ENCODE results near the gene ZP4. TPM values are rescaled to one million over a fixed set of nuclear protein-coding genes. Genes with fewer than 3 reads are reported as not detected.

Gene ZP4
- under 1 TPM in 2 of 8 experiments, not detected in 6; 0.09 to 0.52 TPM for total RNA-seq

- no peak for ATAC-seq (replicated peaks in 6 of 8)
- 57 to 100% (median 89%) methylated on average over 1 to 2 of the region's 2 CpGs; no CpG with 5 or more reads in 3 of the 10 experiments for WGBS, 10 experiments
- Histone ChIP-seq H3K4me1 (replicated peaks in 1 of 2) (no peaks in the 10 kb centered on the region), H3K27ac (no peak within 1 kb of the TSS), H3K4me3 (no peak within 1 kb of the TSS)
- in situ Hi-C loops (cut with MboI; ENCODE audit: low pct_unique_long_range_greater_than_20kb in 2 of 9, low sequenced_read_pairs in 9 of 9, unreplicated experiment in 9 of 9): no loop called here
Measured at GRCh38 chr1:237890822-237891221, at the start of gene ZP4. TSS of gene ZP4 (minus strand) at chr1:237890922. CDS start at chr1:237890635, 287 bp downstream.

DNA sequence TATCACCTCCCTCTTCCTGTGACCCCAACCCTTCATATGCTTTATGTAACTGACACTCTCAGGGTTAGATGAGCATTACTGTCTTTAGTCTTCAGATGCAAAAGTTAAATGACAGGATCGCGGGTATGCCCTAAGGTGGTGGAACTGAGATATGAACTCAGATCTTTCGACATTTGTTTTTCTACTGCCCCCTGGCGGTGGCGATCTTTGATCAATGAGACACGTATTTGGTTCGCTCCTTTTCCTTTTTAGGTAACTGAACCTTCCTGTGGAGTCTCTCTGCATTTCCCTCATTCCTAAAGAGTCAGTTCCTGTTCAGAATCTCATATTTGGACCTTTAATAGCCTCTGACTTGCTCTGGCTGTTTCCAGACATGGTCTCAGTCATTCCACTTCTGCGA, 47.8 kb upstream of the ZP4 start:
- in situ Hi-C loops (cut with MboI; ENCODE audit: low pct_unique_long_range_greater_than_20kb in 2 of 9, low sequenced_read_pairs in 9 of 9, unreplicated experiment in 9 of 9): no loop called here
- WGBS, 10 experiments: 20 to 94% (median 76%) methylated on average over 2 to 8 of the region's 8 CpGs; no CpG with 5 or more reads in 1 of the 10 experiments
- no peak overlapping the region for H3K27ac ChIP-seq
- H3K4me1 ChIP-seq (replicated peaks in 1 of 2): no peaks in the 10 kb centered on the region
- ATAC-seq (replicated peaks in 6 of 8): no peak
- no peak overlapping the region for H3K4me3 ChIP-seq

DNA sequence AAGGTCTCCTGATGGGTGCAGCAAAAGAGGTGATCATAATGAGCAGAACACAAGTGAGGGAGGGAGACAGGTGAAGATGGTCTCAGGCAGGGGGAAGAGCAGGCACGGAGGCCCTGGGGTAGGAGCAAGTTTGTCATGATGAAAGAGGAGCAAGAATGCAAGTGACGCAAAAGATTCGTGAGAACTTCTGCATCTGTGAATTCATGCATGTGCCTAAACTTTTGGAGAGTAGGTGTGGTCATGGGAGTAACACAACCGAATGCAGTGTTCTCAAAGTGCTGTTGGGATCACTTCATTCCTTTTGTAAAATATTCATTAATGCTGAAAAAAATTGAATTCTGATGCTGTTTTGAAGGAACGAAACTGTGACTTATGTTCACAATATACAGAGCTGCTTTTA, 47.3 kb upstream of the ZP4 start:
- no peak overlapping the region for H3K4me3 ChIP-seq
- ATAC-seq (replicated peaks in 6 of 8): peak in 1 of 8 experiments; percentile 61
- WGBS, 10 experiments: 27 to 94% (median 76%) methylated on average over 2 to 5 of the region's 5 CpGs

GRCh38 chr1:237932816-237933215, 42.1 kb upstream of the ZP4 start:
- in situ Hi-C loops (cut with MboI; ENCODE audit: low pct_unique_long_range_greater_than_20kb in 2 of 9, low sequenced_read_pairs in 9 of 9, unreplicated experiment in 9 of 9): no loop called here
- Histone ChIP-seq H3K27ac (no peak overlapping the region), H3K4me1 (replicated peaks in 1 of 2) (no peaks in the 10 kb centered on the region), H3K4me3 (no peak overlapping the region)
- WGBS, 10 experiments: 15 to 100% (median 94%) methylated on average over 1 to 3 of the region's 3 CpGs; no CpG with 5 or more reads in 2 of the 10 experiments
- ATAC-seq (replicated peaks in 6 of 8): no peak

More for the DNA sequence above, 47.3 kb upstream of the ZP4 start:
- in situ Hi-C loops (cut with MboI; ENCODE audit: low pct_unique_long_range_greater_than_20kb in 2 of 9, low sequenced_read_pairs in 9 of 9, unreplicated experiment in 9 of 9): no loop called here
- Histone ChIP-seq H3K4me1 (replicated peaks in 1 of 2) (no peaks in the 10 kb centered on the region), H3K27ac (no peak overlapping the region)

DNA sequence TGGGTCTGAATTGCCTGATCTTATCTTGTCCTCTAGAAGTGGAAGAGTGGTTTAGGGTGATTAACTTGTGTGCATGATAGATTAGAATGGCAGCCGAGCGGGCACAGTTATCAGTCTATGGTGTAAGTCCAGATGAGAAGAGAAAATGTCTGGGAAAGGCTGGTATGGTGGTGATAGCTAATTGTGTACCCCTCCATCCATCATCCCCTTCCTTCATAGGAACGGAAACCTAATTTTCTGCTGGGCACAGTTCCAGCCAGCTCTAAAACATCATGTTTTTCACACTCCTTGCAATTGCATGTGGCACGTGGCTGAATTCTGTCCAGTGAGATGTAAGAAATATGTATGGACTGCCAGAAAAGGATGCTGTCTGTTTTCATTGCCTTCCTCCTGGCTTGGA, 40.9 kb upstream of the ZP4 start:
- Histone ChIP-seq H3K27ac (no peak overlapping the region), H3K4me3 (no peak overlapping the region), H3K4me1 (replicated peaks in 1 of 2) (no peaks in the 10 kb centered on the region)
- 10 to 96% (median 84%) methylated on average over 2 to 4 of the region's 4 CpGs; no CpG with 5 or more reads in 3 of the 10 experiments for WGBS, 10 experiments
- no peak for ATAC-seq (replicated peaks in 6 of 8)
- in situ Hi-C loops (cut with MboI; ENCODE audit: low pct_unique_long_range_greater_than_20kb in 2 of 9, low sequenced_read_pairs in 9 of 9, unreplicated experiment in 9 of 9): no loop called here

DNA sequence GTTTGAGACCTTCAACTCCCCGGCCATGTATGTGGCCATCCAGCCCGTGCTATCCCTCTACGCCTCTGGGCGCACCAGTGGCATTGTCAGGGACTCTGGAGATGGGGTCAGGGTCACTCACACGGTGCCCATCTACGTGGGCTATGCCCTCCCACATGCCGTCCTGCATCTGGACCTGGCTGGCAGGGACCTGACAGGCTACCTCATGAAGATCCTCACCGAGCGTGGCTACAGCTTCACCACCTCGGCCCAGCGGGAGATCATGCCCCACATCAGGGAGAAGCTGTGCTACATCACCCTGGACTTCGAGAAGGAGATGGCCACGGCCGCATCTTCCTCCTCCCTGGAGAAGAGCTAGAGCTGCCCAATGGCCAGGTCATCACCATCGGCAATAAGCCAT, 36.5 kb upstream of the ZP4 start:
- no peak overlapping the region for H3K27ac ChIP-seq
- H3K4me1 ChIP-seq (replicated peaks in 1 of 2): no peaks in the 10 kb centered on the region
- whole genome bisulfite sequencing, 10 experiments: 40 to 98% (median 84%) methylated on average over 1 to 12 of the region's 15 CpGs; no CpG with 5 or more reads in 5 of the 10 experiments
- no peak overlapping the region for H3K4me3 ChIP-seq
- no peak for ATAC-seq (replicated peaks in 6 of 8)
- in situ Hi-C loops (cut with MboI; ENCODE audit: low pct_unique_long_range_greater_than_20kb in 2 of 9, low sequenced_read_pairs in 9 of 9, unreplicated experiment in 9 of 9): no loop called here

DNA sequence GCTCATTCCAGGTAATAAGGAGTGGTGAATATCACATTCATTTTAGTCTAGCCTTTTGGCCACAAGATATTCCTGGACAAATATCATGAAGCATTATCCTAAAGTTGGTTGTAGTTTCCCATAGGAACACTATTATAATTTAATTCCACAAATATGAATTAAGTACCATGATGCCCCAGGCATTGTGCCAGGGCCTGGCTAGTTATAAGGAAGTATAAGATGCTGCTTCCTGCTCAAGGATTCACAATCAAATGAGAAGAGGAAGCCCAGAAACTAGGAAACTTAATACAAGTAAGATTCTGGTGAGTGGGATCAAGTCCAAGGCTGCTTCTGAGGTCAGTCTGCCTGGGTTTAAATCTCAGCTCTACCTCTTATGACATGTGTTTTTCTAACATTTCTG, 30.6 kb upstream of the ZP4 start:
- no peak for ATAC-seq (replicated peaks in 6 of 8)
- Histone ChIP-seq H3K4me3 (no peak overlapping the region), H3K27ac (no peak overlapping the region), H3K4me1 (replicated peaks in 1 of 2) (no peaks in the 10 kb centered on the region)
- in situ Hi-C loops (cut with MboI; ENCODE audit: low pct_unique_long_range_greater_than_20kb in 2 of 9, low sequenced_read_pairs in 9 of 9, unreplicated experiment in 9 of 9): no loop called here

- 0 to 100% (median 75%) methylated on average over 1 to 2 of the region's 2 CpGs; no CpG with 5 or more reads in 3 of the 10 experiments for WGBS, 10 experiments
- Histone ChIP-seq H3K4me3 (no peak overlapping the region), H3K4me1 (replicated peaks in 1 of 2) (no peaks in the 10 kb centered on the region), H3K27ac (no peak overlapping the region)
- ATAC-seq (replicated peaks in 6 of 8): no peak
- in situ Hi-C loops (cut with MboI; ENCODE audit: low pct_unique_long_range_greater_than_20kb in 2 of 9, low sequenced_read_pairs in 9 of 9, unreplicated experiment in 9 of 9): no loop called here
Measured at GRCh38 chr1:237913345-237913744, 22.6 kb upstream of the ZP4 start.

GRCh38 chr1:237911911-237912310, 21.2 kb upstream of the ZP4 start:
- H3K4me3 ChIP-seq: no peak overlapping the region
- ATAC-seq (replicated peaks in 6 of 8): no peak
- no peaks in the 10 kb centered on the region for H3K4me1 ChIP-seq (replicated peaks in 1 of 2)
- in situ Hi-C loops (cut with MboI; ENCODE audit: low pct_unique_long_range_greater_than_20kb in 2 of 9, low sequenced_read_pairs in 9 of 9, unreplicated experiment in 9 of 9): no loop called here
- H3K27ac ChIP-seq: no peak overlapping the region

GRCh38 chr1:237910834-237911233, 20.1 kb upstream of the ZP4 start:
- Histone ChIP-seq H3K4me1 (replicated peaks in 1 of 2) (no peaks in the 10 kb centered on the region), H3K4me3 (no peak overlapping the region), H3K27ac (no peak overlapping the region)
- 0 to 100% (median 91%) methylated on average over 1 to 2 of the region's 2 CpGs; no CpG with 5 or more reads in 2 of the 10 experiments for WGBS, 10 experiments
- in situ Hi-C loops (cut with MboI; ENCODE audit: low pct_unique_long_range_greater_than_20kb in 2 of 9, low sequenced_read_pairs in 9 of 9, unreplicated experiment in 9 of 9): no loop called here
- no peak for ATAC-seq (replicated peaks in 6 of 8)

- WGBS, 10 experiments: 23 to 100% (median 97%) methylated on average over 1 to 2 of the region's 2 CpGs; no CpG with 5 or more reads in 1 of the 10 experiments
- H3K4me3 ChIP-seq: no peak overlapping the region
- ATAC-seq (replicated peaks in 6 of 8): no peak
- in situ Hi-C loops (cut with MboI; ENCODE audit: low pct_unique_long_range_greater_than_20kb in 2 of 9, low sequenced_read_pairs in 9 of 9, unreplicated experiment in 9 of 9): no loop called here
- no peak overlapping the region for H3K27ac ChIP-seq
- H3K4me1 ChIP-seq (replicated peaks in 1 of 2): peaks cover 8 to 20% of the 10 kb centered on the region in 2 donors
Measured at GRCh38 chr1:237903961-237904360, 13.2 kb upstream of the ZP4 start.

DNA sequence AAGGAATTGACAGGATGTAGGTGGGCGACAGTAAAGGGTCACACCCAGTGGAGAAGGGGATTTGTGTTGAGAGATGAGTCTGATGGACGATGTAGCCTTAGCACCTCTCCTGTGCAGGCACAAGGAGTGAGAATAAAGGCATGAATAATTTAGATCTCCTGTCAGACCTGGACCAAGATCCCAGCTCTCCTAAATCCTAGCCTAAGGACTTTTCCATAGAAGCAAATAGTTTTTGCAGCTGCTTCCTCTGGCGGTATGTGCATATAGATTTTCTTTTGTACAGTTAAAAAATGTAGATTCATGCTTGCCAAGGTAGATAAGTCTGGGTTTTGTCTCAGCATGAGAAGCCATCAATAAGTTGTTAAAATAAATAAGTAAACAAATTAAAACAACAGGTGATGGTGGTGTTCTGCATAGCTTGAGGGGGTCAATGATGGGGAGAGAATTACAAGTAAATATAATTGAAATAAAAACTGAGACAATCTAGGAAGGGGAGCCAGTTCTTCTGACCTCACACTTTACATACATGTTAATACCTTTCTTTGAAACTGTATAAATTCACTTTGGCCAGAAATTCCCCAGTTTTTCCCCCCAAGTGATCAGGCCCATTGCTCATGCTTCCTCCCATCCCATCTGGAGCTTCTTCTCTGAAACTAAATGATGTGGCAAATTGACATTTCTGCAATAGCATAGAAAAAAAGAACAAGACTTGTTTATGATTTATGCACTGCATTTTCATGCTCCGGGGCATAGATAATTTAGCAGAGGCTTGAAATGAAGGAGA, 12.4 kb upstream of the ZP4 start:
- WGBS, 10 experiments: 0 to 95% (median 57%) methylated on average over 1 to 4 of the region's 4 CpGs; no CpG with 5 or more reads in 1 of the 10 experiments
- ATAC-seq (replicated peaks in 6 of 8): peak in 3 of 8 experiments; percentile 22 to 89 (median 68)
- in situ Hi-C loops (cut with MboI; ENCODE audit: low pct_unique_long_range_greater_than_20kb in 2 of 9, low sequenced_read_pairs in 9 of 9, unreplicated experiment in 9 of 9): no loop called here
- H3K4me1 ChIP-seq (replicated peaks in 1 of 2): peaks cover 8 to 20% of the 10 kb centered on the region in 2 donors
- H3K27ac ChIP-seq: no peak overlapping the region
- no peak overlapping the region for H3K4me3 ChIP-seq

DNA sequence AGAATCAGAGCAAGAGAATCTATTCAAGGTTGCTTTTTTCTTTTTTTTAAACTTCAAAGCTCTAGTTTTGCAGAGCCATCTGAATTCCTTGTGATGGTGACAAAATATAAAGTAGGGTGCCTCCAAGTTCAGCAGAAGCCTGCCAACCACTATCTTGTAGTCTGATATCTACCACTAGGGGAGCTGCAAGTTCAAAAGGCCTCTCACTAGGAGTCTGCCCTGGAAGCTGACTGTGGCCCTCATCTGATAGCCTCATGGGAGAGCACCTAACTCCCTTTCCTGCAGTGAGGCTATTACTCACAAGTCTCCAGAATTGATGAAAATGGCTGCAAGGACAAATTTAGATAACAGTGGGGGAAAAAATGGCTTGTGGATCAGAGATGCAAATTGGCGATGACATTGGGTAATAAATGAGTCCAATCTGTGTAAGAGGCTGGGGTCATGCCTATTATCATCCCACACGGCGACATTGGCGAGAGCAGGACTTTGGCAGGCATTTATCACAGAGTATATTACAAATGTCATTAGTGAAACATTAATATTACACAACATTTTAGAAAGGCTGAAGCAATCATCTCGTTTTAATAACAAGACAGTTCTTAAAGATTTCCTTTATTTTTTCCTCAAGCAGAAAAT, 10.7 kb upstream of the ZP4 start:
- Histone ChIP-seq H3K4me1 (replicated peaks in 1 of 2) (peaks cover 8 to 20% of the 10 kb centered on the region in 2 donors), H3K27ac (no peak overlapping the region), H3K4me3 (peak overlapping the region in 2 of 5 donors; percentile 1 to 12)
- 0 to 64% (median 50%) methylated on average over 1 to 5 of the region's 5 CpGs for whole genome bisulfite sequencing, 10 experiments
- ATAC-seq (replicated peaks in 6 of 8): peak in 5 of 8 experiments; percentile 95 to 97 (median 96)
- in situ Hi-C loops (cut with MboI; ENCODE audit: low pct_unique_long_range_greater_than_20kb in 2 of 9, low sequenced_read_pairs in 9 of 9, unreplicated experiment in 9 of 9): no loop called here

All from motor neuron (in vitro differentiated cells).